Muscle layer of duodenum (tissue), 2 donors: Measurements from ENCODE around the gene MRPS23.

Experiments used
- H3K27ac ChIP-seq: one replicate; pipeline ENCODE4 v1.7.0; 2013; ENCODE audit warnings: mild to moderate bottlenecking, low read length
- H3K27me3 ChIP-seq: one replicate; pipeline ENCODE4 v1.7.0; 2013; ENCODE audit warnings: low read depth, mild to moderate bottlenecking, control low read depth, low read length
- H3K36me3 ChIP-seq, 2 donors: one replicate each; pipeline ENCODE4 v1.7.0; 2013; ENCODE audit warnings: low read length in 2 of 2, control low read depth in 1 of 2, mild to moderate bottlenecking in 1 of 2; ENCODE audit not compliant: insufficient read depth in 2 of 2, control insufficient read depth in 1 of 2
- H3K4me1 ChIP-seq, 2 donors: one replicate each; pipeline ENCODE4 v1.7.0; 2013; ENCODE audit warnings: low read length in 2 of 2, mild to moderate bottlenecking in 2 of 2, control low read depth in 1 of 2, moderate library complexity in 1 of 2; ENCODE audit not compliant: insufficient read depth in 2 of 2, control insufficient read depth in 1 of 2
- H3K4me3 ChIP-seq, 2 donors: one replicate each; pipeline ENCODE4 v1.7.0; 2013; ENCODE audit warnings: low read length in 2 of 2, low read depth in 1 of 2, mild to moderate bottlenecking in 1 of 2
- H3K9me3 ChIP-seq, 2 donors: one replicate each; pipeline ENCODE4 v1.7.0; 2013; ENCODE audit warnings: low read length in 2 of 2, control low read depth in 1 of 2, mild to moderate bottlenecking in 1 of 2; ENCODE audit not compliant: control insufficient read depth in 1 of 2
- donor health status: healthy.

The MRPS23 gene

DNA sequence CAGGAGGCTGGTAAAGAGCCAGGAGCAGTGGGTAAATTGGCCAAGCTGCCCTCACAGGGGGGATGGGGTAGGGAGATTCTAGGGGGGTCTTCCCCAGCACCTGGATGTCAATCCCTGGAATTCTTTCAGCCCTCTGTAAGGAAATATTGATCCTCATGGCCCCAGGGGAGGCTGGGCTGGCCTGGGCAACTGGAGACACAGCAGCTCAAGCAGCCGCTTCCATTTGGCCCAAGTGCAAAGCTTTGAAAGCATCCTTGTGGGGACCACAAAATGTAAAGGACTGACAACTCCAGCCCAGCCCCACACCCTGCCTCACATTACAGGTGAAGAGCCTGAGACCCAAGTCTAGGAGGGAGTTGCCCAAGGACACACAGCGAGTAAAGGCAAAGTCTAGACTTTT, 39.4 kb upstream of the MRPS23 start:
- H3K27me3 ChIP-seq = no peaks in the 10 kb centered on the region
- H3K4me3 ChIP-seq = peak overlapping the region in 1 of 2 donors; percentile 15
- peaks cover 31 to 51% of the 10 kb centered on the region in 2 donors for H3K4me1 ChIP-seq
- no peaks in the 10 kb centered on the region for H3K9me3 ChIP-seq
- H3K27ac ChIP-seq = peak overlapping the region; percentile 37
- peaks cover 6 to 11% of the 10 kb centered on the region in 2 donors for H3K36me3 ChIP-seq

DNA sequence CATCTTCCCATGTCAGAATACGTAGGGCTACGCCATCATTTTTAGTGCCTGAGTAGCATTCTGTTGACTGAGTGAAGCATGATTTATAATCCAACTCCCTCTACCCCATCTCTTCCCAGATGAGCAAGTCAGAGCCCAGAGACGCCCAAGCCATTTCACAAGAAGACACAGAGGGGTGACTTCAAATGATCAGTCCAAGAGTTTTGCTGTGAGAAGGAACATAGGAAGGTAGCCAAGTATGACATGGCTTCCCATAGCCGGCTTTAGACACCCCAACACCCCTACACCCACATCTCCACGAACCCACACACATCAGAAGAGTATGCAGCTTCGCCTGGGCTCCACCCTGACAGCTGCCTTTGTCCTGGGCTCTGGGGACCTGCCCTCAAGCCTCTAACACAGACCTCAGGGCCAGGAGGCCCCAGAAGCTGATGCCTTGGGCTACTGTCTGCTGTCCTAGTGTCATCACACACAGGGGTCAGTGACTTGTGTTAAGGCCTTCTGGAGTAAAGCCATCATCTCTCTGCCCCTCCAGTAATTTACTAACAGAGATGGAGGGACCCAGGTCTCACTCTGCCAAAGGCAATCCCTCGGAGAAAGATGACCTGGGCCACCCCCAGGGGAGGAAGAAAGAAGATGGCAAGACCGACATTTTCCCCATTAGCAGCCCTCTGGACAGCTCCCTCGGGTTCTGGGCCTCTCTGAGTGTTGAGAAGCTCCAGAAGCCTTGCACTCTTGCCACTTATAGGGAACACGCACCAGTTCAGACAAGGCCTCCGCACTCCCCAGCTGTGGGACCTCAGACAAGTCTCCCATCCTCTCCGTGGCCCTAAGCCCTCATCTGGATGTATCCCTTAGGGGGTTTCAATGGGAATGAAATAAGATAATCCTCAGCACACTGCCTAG, 38.7 kb upstream of the MRPS23 start:
- peaks cover 6 to 15% of the 10 kb centered on the region in 2 donors for H3K36me3 ChIP-seq
- no peaks in the 10 kb centered on the region for H3K27me3 ChIP-seq
- peaks cover 29 to 45% of the 10 kb centered on the region in 2 donors for H3K4me1 ChIP-seq
- H3K4me3 ChIP-seq = peak overlapping the region in 1 of 2 donors; percentile 15
- no peaks in the 10 kb centered on the region for H3K9me3 ChIP-seq
- H3K27ac ChIP-seq = peak overlapping the region; percentile 37

DNA sequence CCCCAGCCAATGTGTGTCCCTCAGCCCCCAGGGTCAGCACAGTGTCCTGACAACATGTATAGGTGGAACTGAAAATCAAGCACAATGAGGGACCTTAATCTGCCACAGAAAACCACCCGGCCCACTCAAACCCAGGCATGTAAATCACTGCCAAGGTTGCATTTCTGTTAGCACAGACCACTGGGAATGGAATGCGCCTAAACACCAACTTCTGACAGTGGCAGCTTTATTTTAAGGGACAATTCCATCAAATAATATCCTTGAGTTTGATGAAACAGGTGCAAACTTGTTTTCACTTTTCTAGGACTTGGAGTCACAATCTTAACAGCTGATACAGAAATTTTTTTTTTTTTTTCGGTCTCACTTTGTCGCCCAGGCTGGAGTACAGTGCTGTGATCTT, 37.3 kb upstream of the MRPS23 start:
- H3K27me3 ChIP-seq = no peaks in the 10 kb centered on the region
- no peak overlapping the region for H3K4me3 ChIP-seq
- H3K36me3 ChIP-seq = peaks cover 6 to 21% of the 10 kb centered on the region in 2 donors
- no peaks in the 10 kb centered on the region for H3K9me3 ChIP-seq
- peaks cover 16 to 34% of the 10 kb centered on the region in 2 donors for H3K4me1 ChIP-seq
- H3K27ac ChIP-seq = no peak overlapping the region

DNA sequence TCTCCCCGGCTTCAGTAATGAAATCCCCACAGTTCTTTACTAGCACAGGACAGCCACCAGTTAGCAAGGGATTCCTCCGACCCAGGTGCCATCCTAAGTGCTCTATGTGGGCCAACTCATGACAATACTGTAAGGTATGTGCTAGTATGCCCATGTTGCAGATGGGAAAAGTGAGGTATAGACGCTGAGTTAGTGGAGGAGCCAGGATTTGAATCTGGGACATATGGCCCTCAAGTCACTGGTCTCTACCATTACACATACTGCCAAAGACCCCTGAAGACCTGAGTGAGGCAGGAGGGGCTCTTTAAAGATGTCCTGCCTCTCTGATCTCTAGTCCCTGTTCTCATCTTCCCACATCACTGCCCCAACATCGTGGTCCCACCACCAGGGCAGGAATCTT, 36.2 kb upstream of the MRPS23 start:
- H3K4me3 ChIP-seq = no peak overlapping the region
- H3K27ac ChIP-seq = no peak overlapping the region
- H3K9me3 ChIP-seq = no peaks in the 10 kb centered on the region
- peaks cover 18 to 35% of the 10 kb centered on the region in 2 donors for H3K4me1 ChIP-seq
- H3K27me3 ChIP-seq = no peaks in the 10 kb centered on the region
- H3K36me3 ChIP-seq = peaks cover 6 to 21% of the 10 kb centered on the region in 2 donors

DNA sequence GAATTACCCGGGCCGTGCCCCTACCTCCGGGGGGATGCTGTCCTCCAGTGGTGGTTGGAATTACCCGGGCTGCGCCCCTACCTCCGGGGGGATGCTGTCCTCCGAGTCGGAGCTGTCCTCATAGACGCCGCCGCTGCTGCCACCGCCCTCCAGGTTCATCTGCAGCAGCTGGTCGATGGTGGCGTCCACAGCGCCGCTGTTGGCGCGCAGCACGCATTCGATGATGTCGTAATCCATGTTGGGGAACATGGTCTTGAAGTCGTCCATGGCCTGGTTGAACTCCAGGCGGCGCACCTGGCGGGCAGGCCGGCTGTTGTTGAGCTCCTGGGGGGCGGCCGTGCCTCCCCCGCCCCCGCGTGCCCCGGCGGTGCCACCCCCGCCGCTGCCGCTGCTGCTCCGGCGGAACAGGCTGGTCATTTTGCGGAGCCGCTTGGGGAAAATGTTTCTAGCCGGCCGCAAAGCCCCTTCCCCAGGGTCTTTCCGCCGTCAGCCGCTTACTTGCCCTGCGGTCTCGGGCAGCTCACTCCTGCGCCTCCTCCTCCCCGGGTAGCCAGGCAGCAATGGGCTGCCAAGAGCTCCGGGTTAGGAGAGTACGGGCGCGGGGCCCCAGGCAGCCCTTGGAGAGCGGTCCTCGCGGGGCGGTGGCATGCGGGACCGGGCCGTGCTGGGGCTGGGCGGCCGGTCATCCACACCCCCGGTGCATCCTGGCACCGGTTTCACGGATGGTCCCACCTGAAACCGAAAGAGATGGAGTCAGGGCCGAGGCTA, 35.5 kb upstream of the MRPS23 start:
- no peaks in the 10 kb centered on the region for H3K27me3 ChIP-seq
- peaks cover 6 to 21% of the 10 kb centered on the region in 2 donors for H3K36me3 ChIP-seq
- H3K9me3 ChIP-seq = no peaks in the 10 kb centered on the region
- no peak overlapping the region for H3K4me3 ChIP-seq
- no peak overlapping the region for H3K27ac ChIP-seq
- peaks cover 19 to 36% of the 10 kb centered on the region in 2 donors for H3K4me1 ChIP-seq

DNA sequence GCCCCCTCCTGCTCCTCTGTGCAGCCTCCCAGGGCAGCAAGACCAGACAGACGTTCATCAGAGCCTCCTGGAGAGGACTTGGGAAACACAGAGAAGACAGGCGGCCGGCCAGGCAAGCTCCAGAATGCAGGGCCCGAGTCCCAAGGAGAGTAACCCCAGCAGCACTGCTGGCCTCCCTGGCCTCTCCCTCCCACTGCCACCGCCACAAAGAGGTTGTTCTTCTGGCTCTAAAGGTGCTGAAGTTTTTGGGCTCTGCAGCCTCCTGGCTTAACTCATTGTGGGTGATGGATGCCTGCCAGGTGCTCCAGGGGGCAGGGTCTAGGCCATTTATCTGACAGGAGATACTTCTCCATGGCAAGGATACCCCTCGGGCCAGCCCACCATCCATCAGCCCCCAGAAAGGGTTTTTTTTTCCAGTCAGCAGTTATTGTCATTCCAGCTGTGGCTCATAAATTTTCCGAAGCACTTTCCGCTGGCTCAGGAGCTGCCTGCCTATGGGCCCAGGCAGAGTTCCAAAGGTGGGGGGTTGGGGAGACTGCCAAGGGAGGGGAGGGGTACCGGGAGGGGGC, 32.0 kb upstream of the MRPS23 start:
- Histone ChIP-seq H3K4me3 (no peak overlapping the region), H3K27ac (peak overlapping the region; percentile 33), H3K4me1 (peaks cover 14 to 45% of the 10 kb centered on the region in 2 donors), H3K36me3 (peaks cover 16 to 34% of the 10 kb centered on the region in 2 donors), H3K27me3 (no peaks in the 10 kb centered on the region), H3K9me3 (no peaks in the 10 kb centered on the region)

DNA sequence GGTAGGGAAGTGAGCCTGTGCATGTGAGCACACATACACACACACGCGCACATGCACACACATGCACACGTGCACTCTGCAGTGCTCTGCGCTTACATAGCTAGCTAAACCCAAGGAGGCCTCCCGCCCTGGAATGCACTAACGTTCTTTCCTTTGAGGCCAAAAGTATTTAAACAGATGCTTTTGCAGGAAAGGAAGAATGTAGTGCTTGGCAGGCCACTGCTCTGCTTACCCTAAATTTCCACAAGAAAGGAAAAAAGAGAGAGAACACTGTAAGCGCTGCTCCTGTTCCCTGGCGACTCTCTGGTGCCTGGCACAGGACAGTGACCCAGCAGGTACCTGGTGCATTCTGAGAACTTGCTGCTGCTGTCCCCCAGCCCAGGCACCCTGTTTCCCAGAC, 31.3 kb upstream of the MRPS23 start:
- H3K4me1 ChIP-seq = peaks cover 14 to 49% of the 10 kb centered on the region in 2 donors
- H3K27me3 ChIP-seq = no peaks in the 10 kb centered on the region

DNA sequence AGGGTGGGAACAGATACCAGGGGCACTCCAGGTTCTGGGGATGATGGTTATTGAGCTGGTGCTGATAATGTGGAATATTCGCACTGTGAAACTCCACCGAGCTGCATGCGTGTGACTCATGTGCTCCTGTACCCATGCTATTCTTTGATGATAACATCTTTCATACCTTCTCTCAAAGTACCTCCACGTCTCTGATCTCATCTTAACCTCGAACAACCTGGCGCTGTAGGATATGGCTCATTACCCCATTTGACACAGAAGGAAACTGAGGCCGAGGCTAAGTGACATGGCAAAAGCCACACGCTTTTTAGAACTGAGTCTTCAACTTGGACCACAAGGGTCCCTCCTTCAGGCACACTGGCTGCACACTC, 30.2 kb upstream of the MRPS23 start:
- Histone ChIP-seq H3K9me3 (no peaks in the 10 kb centered on the region), H3K27me3 (no peaks in the 10 kb centered on the region), H3K27ac (peak overlapping the region; percentile 46), H3K4me1 (peaks cover 18 to 60% of the 10 kb centered on the region in 2 donors), H3K4me3 (no peak overlapping the region), H3K36me3 (peaks cover 22 to 31% of the 10 kb centered on the region in 2 donors)

More for the DNA sequence above, 31.3 kb upstream of the MRPS23 start:
- no peak overlapping the region for H3K4me3 ChIP-seq
- no peaks in the 10 kb centered on the region for H3K9me3 ChIP-seq
- peaks cover 21 to 34% of the 10 kb centered on the region in 2 donors for H3K36me3 ChIP-seq
- peak overlapping the region; percentile 33 for H3K27ac ChIP-seq

DNA sequence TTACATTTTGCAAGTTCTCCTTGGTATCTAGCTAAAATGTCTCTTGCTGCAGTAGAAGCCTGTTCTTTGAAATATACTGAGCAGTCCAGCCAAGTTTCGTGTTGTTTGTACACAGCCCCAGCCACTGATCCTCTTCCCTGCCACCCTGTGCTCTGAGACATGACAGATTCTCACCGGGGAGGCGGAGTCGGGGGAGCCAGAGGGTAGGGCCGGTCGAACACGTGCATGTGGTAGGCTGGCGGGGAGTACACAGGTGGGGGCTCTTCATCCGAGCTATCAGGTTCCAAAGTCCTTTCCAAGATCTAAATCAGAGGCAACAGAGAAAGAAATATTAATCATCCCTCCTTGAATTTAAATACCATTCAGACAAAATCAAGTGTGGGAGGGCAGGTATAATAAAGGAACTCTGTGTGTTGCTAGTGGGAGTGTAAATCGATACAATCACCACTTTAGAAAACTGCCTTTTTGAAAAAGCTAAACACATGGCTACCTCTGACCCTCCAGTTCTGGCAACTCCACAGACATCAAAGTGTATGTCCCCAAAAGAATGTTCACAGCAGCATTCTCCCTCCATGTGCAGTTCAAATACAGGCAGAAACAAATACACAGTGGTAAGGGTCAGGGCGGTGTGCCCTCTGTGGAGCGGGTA, 29.7 kb upstream of the MRPS23 start:
- peak overlapping the region; percentile 46 for H3K27ac ChIP-seq
- H3K4me1 ChIP-seq = peaks cover 20 to 64% of the 10 kb centered on the region in 2 donors
- no peaks in the 10 kb centered on the region for H3K9me3 ChIP-seq
- H3K4me3 ChIP-seq = no peak overlapping the region
- H3K27me3 ChIP-seq = no peaks in the 10 kb centered on the region
- peaks cover 18 to 26% of the 10 kb centered on the region in 2 donors for H3K36me3 ChIP-seq

DNA sequence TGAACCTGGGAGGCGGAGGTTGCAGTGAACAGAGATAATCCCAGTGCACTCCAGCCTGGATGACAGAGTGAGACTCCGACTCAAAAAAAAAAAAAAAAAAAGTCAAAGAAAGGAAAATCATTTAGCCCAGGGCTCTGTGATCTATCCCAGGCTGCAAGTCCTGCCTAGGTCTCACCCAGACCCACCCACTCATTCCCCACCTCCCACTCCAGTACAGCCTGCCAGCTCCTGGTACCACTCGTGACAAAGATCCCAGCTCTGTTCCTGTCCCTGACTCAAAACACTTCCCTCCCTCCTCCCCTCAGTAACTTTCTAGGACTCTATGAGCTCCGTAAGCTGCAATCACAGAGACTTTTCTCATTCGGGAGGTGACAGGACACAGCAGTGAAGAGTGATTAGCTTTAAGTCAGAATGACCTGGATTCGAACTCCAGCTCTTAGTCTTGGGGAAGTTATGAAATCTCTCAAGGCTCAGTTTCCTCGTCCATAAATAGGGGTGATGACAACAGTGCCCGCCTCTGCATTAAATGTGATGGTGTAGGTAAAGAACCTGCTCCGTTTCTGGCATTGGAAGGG, 28.0 kb upstream of the MRPS23 start:
- Histone ChIP-seq H3K27me3 (no peaks in the 10 kb centered on the region), H3K9me3 (no peaks in the 10 kb centered on the region), H3K4me1 (peaks cover 36 to 80% of the 10 kb centered on the region in 2 donors), H3K36me3 (peaks cover 18 to 21% of the 10 kb centered on the region in 2 donors), H3K4me3 (no peak overlapping the region), H3K27ac (peak overlapping the region; percentile 30)
